HG03439 (cell line): ENCODE measurements around the gene COL4A4.
A peak's percentile ranks its signal among the peaks of the same experiment; 100 is the strongest.
"Not testable (repeated sequence)": the region's sequence is repeated elsewhere in the genome, so short reads cannot be mapped to it uniquely, and the experiment has no call there.

Source experiments
- ATAC-seq: cut with Tn5 transposase; IDR thresholded peaks from one replicate; pipeline ENCODE4 v1.9.1; 2021; ENCODE audit warnings: mild to moderate bottlenecking, moderate library complexity; ENCODE audit not compliant: unreplicated experiment

The COL4A4 gene

GRCh38 chr2:227117852-227118251 lies 46.2 kb downstream of the COL4A4 start:
- no peak for ATAC-seq

DNA sequence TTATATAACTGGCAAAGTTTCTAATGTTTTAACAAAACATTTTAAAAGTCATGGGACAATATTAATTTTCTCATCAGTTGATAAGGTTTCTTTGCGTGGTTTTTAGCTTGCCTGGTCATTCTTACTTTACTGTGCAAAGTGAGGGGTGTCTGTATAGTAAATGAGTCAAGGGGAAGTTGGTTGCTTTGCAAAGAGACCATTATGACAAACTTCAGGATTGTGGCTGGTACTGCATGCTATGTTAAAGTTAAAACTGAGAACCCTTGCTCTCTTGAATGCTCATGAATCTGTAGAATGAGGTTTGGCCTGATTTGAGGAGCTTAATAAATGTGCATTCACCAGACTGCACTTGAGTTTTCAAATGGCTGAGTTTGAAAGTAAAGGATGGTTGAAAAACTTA lies 47.0 kb downstream of the COL4A4 start:
- no peak for ATAC-seq

DNA sequence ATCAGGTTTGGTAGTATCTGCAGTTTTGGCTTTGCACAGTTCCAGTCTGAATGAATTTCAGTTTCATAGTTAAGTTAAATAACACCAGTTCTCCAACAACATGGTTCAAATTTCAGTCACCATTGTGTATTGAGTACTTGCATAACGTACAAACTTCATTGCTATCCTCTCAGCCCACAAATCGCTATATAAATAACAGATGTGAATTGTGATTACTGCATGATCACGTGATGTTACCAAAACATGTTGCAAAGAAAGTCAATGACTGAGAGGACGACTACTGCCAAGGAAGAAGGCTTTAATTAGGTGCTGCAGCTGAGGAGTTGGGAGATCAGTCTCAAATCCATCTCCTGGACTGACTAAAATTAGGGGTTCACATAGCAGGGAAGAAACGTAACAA lies 48.2 kb downstream of the COL4A4 start:
- no peak for ATAC-seq

- ATAC-seq = no peak
Measured at GRCh38 chr2:227106845-227107759, 56.9 kb downstream of the COL4A4 start.

- no peak for ATAC-seq
Measured at GRCh38 chr2:227103583-227103982, 60.4 kb downstream of the COL4A4 start.

DNA sequence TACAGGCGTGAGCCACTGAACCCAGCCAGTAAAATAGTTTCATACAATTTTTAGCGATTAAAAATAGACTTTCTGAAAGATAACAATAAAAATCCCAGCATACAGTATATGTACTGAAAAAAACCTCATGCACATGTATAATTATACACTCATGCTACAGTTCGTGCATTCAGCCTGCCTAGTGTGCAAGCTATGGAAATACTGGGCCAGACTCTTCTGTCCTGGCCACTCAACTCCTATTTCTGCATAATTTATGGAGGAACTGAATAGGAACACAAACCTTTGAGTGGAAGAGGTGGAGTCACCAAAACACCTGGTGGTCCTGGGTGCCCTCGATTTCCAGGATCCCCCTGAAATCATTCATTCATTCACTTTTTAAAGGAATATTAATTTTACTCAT lies 64.7 kb downstream of the COL4A4 start:
- ATAC-seq = no peak

DNA sequence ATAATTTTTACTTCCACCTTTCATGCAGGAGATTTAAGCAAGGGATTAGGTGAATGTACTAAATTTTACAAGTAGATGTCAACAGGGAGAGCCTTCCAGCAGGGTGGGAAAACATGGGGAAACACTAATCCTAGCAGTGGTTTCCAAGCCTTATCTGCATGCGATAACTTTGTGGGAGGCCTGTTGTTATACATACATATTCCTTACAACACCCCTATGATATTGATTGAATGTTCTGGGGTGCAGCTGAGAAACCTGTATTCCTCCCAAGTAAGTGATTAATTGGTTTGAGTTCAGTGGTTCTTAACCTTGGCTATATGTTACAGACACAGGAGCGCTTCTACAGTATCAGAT lies 65.9 kb downstream of the COL4A4 start:
- no peak for ATAC-seq

DNA sequence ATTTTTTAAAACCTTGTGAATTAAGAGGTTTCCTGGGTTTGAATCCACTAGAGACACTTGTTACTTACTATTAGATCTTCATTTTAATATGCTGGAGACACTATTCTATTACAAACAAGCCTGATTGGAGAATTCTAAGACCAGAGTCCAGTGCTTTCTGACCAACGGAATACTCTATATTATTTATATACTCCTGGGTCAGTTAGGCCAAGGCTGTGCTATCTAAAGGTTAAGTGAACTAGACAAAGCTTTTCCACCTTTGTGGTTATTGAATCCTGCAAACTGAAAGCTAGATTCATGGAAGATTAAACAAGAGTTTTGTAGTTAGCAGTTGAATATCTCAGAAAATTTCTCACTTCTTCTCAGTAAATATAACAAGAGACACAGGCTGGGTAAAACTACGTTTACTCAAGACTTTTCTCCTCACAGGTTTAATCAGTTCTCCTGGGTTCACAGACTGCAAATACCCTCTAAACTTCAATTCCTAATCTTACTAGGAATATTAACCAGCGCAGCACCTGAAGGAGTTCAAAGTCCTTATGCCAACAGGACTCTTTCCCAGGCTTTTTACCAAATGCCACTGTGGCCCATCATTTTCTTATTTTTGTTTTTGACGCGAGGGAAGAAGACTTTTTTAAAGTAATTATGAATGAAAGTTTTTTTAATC lies 66.4 kb downstream of the COL4A4 start:
- no peak for ATAC-seq

DNA sequence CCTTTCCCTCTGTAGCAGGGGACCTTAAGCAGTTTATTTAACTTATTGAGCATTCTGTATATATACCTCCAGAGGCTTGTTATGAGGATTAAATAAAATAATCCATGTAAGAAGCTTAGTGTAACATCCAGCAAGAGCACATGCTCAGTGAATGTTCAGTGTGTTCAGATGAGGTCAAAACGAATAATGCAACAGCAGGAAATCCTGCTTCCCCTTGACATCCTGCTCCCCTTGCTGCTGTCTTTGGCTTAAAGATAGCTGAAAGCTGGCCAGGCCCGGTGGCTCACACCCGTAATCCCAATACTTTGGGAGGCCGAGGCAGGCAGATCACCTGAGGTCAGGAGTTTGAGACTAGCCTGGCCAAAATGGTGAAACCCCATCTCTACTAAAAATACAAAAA lies 68.7 kb downstream of the COL4A4 start:
- no peak for ATAC-seq

- peak; percentile 95 for ATAC-seq
Measured at GRCh38 chr2:227082286-227082685, 81.7 kb downstream of the COL4A4 start.

- ATAC-seq = no peak
Measured at GRCh38 chr2:227079726-227080125, 84.3 kb downstream of the COL4A4 start.

DNA sequence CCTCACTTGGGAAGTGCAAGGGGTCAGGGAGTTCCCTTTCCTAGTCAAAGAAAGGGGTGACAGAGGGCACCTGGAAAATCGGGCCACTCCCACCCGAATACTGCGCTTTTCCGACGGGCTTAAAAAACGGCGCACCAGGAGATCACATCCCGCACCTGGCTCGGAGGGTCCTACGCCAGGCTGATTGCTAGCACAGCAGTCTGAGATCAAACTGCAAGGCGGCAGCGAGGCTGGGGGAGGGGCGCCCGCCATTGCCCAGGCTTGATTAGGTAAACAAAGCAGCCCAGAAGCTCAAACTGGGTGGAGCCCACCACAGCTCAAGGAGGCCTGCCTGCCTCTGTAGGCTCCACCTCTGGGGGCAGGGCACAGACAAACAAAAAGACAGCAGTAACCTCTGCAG lies 98.9 kb downstream of the COL4A4 start:
- ATAC-seq = not testable (repeated sequence)

GRCh38 chr2:227058888-227059399 lies 105.1 kb downstream of the COL4A4 start:
- ATAC-seq = no peak

- ATAC-seq = no peak
Measured at GRCh38 chr2:227057743-227058447, 106.1 kb downstream of the COL4A4 start.

DNA sequence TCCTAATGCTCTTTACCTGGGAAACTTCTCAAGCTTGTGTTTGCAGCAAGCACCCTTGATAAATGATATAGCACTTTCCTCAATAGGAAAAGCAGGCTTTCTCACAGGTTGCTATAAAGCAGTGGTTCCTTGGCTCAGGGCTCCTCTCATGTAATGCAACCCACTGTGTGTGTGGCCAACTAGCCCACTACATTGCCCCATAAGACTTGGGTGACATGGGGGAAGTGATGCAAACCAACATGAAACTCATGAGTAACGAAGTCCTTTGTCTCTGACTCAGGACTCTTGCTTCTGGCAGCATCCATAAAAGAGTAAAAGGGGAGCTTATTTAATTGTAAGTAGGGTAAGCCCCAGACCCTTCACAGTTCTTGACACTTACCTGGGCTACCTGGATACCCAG lies 106.9 kb downstream of the COL4A4 start:
- ATAC-seq = no peak

GRCh38 chr2:227054006-227054405 lies 110.0 kb downstream of the COL4A4 start:
- ATAC-seq = no peak

DNA sequence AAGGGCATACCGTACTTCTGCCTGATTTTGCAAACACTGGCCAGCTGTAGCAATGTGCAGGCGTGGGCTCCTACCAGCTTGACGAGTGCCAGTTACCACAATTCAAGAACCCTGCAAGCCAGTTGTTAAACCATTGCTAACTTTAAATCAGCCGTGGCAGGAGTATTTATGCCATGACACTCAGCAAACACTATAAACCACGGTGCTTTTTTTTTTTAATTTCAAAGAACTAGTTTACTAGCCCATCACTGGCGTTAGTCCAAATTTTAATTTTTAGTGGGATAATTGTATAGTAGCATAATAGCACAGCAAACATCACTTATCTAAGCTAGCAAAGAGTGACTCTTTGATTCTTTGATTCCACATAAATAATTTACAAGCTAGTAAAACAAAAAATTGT lies 111.1 kb downstream of the COL4A4 start:
- ATAC-seq = no peak

DNA sequence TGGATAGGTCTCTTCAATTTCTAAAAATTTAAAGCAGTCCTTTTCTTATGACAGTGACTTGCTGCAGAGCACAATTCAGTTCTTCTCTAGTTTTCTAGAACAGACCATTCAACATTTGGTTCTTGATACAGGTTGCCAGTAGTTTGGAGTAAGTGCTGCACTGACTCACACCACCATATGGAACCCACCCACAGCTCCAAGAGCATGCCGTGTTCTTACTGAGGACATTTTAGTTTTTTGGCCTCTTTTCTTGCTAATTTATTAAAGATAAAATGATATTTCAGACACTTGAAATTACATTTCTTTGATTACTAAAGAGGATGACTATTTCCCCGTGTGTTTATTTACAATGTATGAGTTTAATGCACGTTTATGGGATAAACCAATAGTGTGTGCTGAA lies 120.0 kb downstream of the COL4A4 start:
- no peak for ATAC-seq

GRCh38 chr2:227038550-227039189 lies 125.3 kb downstream of the COL4A4 start:
- ATAC-seq = no peak

- no peak for ATAC-seq
Measured at GRCh38 chr2:227036527-227036926, 127.5 kb downstream of the COL4A4 start.
